SK-N-SH (cell line): ENCODE results near the gene REPS2. TPM values are rescaled to one million over a fixed set of nuclear protein-coding genes. Genes with fewer than 3 reads are reported as not detected.

Source experiments
- CTCF ChIA-PET: fragments of 300-600, 350-600 bp; formaldehyde crosslinking; extraction: SDS; loops from one replicate; lab custom pipeline; 2021; lab: Yijun Ruan, JAX
- POLR2A ChIA-PET: fragments of 350-600 bp; sonication (Branson Sonifier 250); formaldehyde crosslinking; extraction: SDS; loops from one replicate; lab custom pipeline; 2020; ENCODE audit warnings: antibody characterized with exemption, inconsistent platforms; lab: Yijun Ruan, JAX
- DNase-seq: peaks from one replicate; pipeline ENCODE4 v3.0.0; 2012
- H2AFZ ChIP-seq: fragments of 200-600 bp; sonication (generic); 2 replicates; pipeline ENCODE4 v1.8.1; 2016; ENCODE audit warnings: antibody characterized with exemption, mild to moderate bottlenecking, low read depth
- H3F3A ChIP-seq: fragments of 200-600 bp; sonication (generic); replicated peaks from 2 replicates; pipeline ENCODE3; 2016; ENCODE audit warnings: antibody characterized with exemption, mild to moderate bottlenecking; ENCODE audit not compliant: insufficient read depth
- H3K27ac ChIP-seq, 2 experiments: fragments of 200-500 bp in 1 of 2; fragments of 200-600 bp in 1 of 2; sonication (Bioruptor generic) in 1 of 2; sonication (generic), shearing (Covaris generic) in 1 of 2; 2 replicates each; pipeline versions ENCODE4 v1.5.1 to v1.6.1; 2014 to 2016; ENCODE audit warnings: low read depth in 2 of 2, inconsistent platforms in 1 of 2, low read length in 1 of 2, mild to moderate bottlenecking in 1 of 2, mixed read lengths in 1 of 2
- H3K27me3 ChIP-seq: fragments of 200-600 bp; sonication (generic), shearing (Covaris generic); 2 replicates; pipeline ENCODE4 v1.6.1; 2016; ENCODE audit warnings: mixed run types; ENCODE audit not compliant: insufficient read depth
- H3K36me3 ChIP-seq, 2 experiments: fragments of 200-500 bp in 1 of 2; fragments of 200-600 bp in 1 of 2; sonication (Bioruptor generic) in 1 of 2; sonication (generic) in 1 of 2; replicated peaks in 1 of 2; 2 replicates each; pipeline versions ENCODE3 to v1.5.1; 2014 to 2016; ENCODE audit warnings: low read length in 1 of 2, mild to moderate bottlenecking in 1 of 2; ENCODE audit not compliant: insufficient read depth in 2 of 2, control insufficient read depth in 1 of 2
- H3K4me1 ChIP-seq, 2 experiments: fragments of 200-500 bp in 1 of 2; fragments of 200-600 bp in 1 of 2; sonication (Bioruptor generic) in 1 of 2; sonication (generic), shearing (Covaris generic) in 1 of 2; 2 replicates each; pipeline versions ENCODE4 v1.5.1 to v1.6.1; 2014 to 2016; ENCODE audit warnings: low read depth in 1 of 2, low read length in 1 of 2, mixed run types in 1 of 2; ENCODE audit not compliant: insufficient read depth in 2 of 2, control insufficient read depth in 1 of 2
- H3K4me2 ChIP-seq: fragments of 200-600 bp; sonication (generic), shearing (Covaris generic); 2 replicates; pipeline ENCODE4 v1.6.1; 2017; ENCODE audit warnings: mixed run types
- H3K4me3 ChIP-seq, 2 experiments: fragments of 200-500 bp in 1 of 2; fragments of 200-600 bp in 1 of 2; sonication (Bioruptor generic) in 1 of 2; sonication (generic), shearing (Covaris generic) in 1 of 2; 2 replicates each; pipeline versions ENCODE4 v1.5.1 to v1.8.1; 2014 to 2016; ENCODE audit warnings: low read depth in 2 of 2, inconsistent platforms in 1 of 2, low read length in 1 of 2, mild to moderate bottlenecking in 1 of 2, mixed read lengths in 1 of 2, moderate library complexity in 1 of 2
- H3K79me2 ChIP-seq: fragments of 200-600 bp; sonication (generic); 2 replicates; pipeline ENCODE4 v1.8.1; 2017; ENCODE audit warnings: mild to moderate bottlenecking; ENCODE audit not compliant: insufficient read depth
- H3K9ac ChIP-seq: fragments of 200-600 bp; sonication (generic); 2 replicates; pipeline ENCODE4 v1.6.1; 2017; ENCODE audit warnings: mixed run types
- H3K9me2 ChIP-seq: fragments of 200-600 bp; sonication (generic); 2 replicates; pipeline ENCODE4 v1.6.1; 2017; ENCODE audit warnings: mixed run types
- H3K9me3 ChIP-seq: fragments of 200-600 bp; sonication (generic); 2 replicates; pipeline ENCODE4 v1.6.1; 2017; ENCODE audit warnings: mixed run types, mild to moderate bottlenecking, moderate library complexity
- H4K20me1 ChIP-seq: fragments of 200-600 bp; sonication (generic); 2 replicates; pipeline ENCODE4 v1.6.1; 2017; ENCODE audit warnings: mild to moderate bottlenecking, mixed run types; ENCODE audit not compliant: insufficient read depth
- GABPA ChIP-seq: IDR thresholded peaks from 2 replicates; pipeline ENCODE4 v1.4.0; 2012; ENCODE audit warnings: low read depth, mild to moderate bottlenecking
- GATA2 ChIP-seq: sonication (generic); formaldehyde crosslinking; IDR thresholded peaks from 2 replicates; pipeline ENCODE4 v1.5.0; 2020; ENCODE audit warnings: mild to moderate bottlenecking, missing genetic modification reagents
- MXI1 ChIP-seq: IDR thresholded peaks from 2 replicates; pipeline ENCODE4 v1.6.1; 2012; ENCODE audit warnings: mild to moderate bottlenecking, low read depth, low read length, improper control_type of control experiment
- NRF1 ChIP-seq: IDR thresholded peaks from 2 replicates; pipeline ENCODE4 v1.6.1; 2012; ENCODE audit warnings: low read depth, mild to moderate bottlenecking, low read length
- RAD21 ChIP-seq: IDR thresholded peaks from 2 replicates; pipeline ENCODE4 v1.6.1; 2012; ENCODE audit warnings: mild to moderate bottlenecking, low read length
- RCOR1 ChIP-seq: fragments of 150-350 bp; IDR thresholded peaks from 2 replicates; pipeline ENCODE4 v1.6.1; 2017; ENCODE audit warnings: antibody characterized with exemption, low read length
- SIN3A ChIP-seq: IDR thresholded peaks from 2 replicates; pipeline ENCODE4 v1.6.1; 2012; ENCODE audit warnings: low read depth, mild to moderate bottlenecking, low read length, moderate library complexity, borderline replicate concordance
- SMC3 ChIP-seq: IDR thresholded peaks from 2 replicates; pipeline ENCODE4 v1.6.1; 2012; ENCODE audit warnings: low read depth, low read length, improper control_type of control experiment
- TAF1 ChIP-seq: IDR thresholded peaks from 2 replicates; pipeline ENCODE4 v1.6.1; 2012; ENCODE audit warnings: low read depth, mild to moderate bottlenecking, low read length, moderate library complexity, borderline replicate concordance
- WGBS: methylation state at CpG from one replicate; pipeline ENCODE4 v1.1.6; 2017; ENCODE audit warnings: low lambda C conversion rate; 5-methylcytosine and 5-hydroxymethylcytosine counted together
- polyA plus RNA-seq, 3 experiments: library from polyadenylated mRNA; depleted of rRNA; stranded (reverse); fragments of >200 nt; gene quantifications; 2 replicates each; pipeline ENCODE4 v1.2.3, GENCODE V29; 2012
- TF ChIP-seq, protein P1 (sequence below): fragments of 150-350 bp; IDR thresholded peaks from 2 replicates; pipeline ENCODE4 v1.6.1; 2016; ENCODE audit warnings: mild to moderate bottlenecking, low read depth, low read length
- TF ChIP-seq, protein P2 (sequence below): fragments of 200-600 bp; sonication (generic); IDR thresholded peaks from 2 replicates; pipeline ENCODE4 v1.6.1; 2017; ENCODE audit warnings: antibody characterized with exemption, mild to moderate bottlenecking, moderate library complexity
- TF ChIP-seq, protein P3 (sequence below): IDR thresholded peaks from 2 replicates; pipeline ENCODE4; 2012

The REPS2 gene
- polyA plus RNA-seq, 1 of the 3 experiments (the other 2 are of a cell fraction), result 0.62 TPM

DNA sequence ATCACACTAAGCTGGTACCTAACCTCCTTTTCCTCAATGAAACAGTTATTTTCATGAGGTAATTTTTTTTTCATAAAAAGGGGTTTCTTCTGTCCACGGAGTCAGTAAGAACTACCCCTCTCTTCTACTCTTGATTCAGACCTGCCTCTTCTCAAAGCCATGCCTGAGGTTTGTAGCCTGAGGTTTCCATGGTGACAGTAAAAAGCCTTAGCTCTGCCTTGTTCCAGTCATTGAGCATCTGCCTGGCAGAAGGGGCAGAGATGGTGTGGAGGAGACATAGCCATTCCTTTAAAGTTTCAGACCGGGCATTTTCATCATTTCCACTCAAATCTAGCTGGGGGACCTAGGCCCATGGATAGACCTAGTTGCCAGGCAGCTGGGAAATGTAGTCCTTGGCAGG is 135.5 kb downstream of the REPS2 start:
- H2AFZ ChIP-seq, result no peak overlapping the region
- DNase-seq, result no peak
- ChIA-PET POLR2A (interaction anchor here (0.6 kb wide), 1 partner anchor 67 kb away, joined by 4 read pairs; no protein-coding TSS in a partner anchor), CTCF (interaction anchor here (0.8 to 3.3 kb wide), 10 partner anchors 9 to 256 kb away, joined by 3 to 22 read pairs (median 3); no protein-coding TSS in a partner anchor)
- no peaks in the 10 kb centered on the region for H3K9me3 ChIP-seq
- H3K4me3 ChIP-seq, result no peak overlapping the region
- no peaks in the 10 kb centered on the region for H3K9me2 ChIP-seq
- WGBS, result 23% methylated on average over 2 of the region's 2 CpGs
- H3K9ac ChIP-seq, result no peak overlapping the region
- no peaks in the 10 kb centered on the region for H3K79me2 ChIP-seq
- H3K36me3 ChIP-seq, result no peaks in the 10 kb centered on the region
- H3K4me1 ChIP-seq, result peaks cover 10 to 14% of the 10 kb centered on the region in 2 experiments; a peak in 3 of 4 replicates
- TF ChIP-seq, protein P1, sequence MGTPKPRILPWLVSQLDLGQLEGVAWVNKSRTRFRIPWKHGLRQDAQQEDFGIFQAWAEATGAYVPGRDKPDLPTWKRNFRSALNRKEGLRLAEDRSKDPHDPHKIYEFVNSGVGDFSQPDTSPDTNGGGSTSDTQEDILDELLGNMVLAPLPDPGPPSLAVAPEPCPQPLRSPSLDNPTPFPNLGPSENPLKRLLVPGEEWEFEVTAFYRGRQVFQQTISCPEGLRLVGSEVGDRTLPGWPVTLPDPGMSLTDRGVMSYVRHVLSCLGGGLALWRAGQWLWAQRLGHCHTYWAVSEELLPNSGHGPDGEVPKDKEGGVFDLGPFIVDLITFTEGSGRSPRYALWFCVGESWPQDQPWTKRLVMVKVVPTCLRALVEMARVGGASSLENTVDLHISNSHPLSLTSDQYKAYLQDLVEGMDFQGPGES, result no peak
- TF ChIP-seq SIN3A (no peak), TAF1 (no peak), MXI1 (no peak), GABPA (no peak), RAD21 (no peak), RCOR1 (no peak), NRF1 (no peak), GATA2 (CRISPR knock-in tag) (no peak)
- TF ChIP-seq, protein P2, sequence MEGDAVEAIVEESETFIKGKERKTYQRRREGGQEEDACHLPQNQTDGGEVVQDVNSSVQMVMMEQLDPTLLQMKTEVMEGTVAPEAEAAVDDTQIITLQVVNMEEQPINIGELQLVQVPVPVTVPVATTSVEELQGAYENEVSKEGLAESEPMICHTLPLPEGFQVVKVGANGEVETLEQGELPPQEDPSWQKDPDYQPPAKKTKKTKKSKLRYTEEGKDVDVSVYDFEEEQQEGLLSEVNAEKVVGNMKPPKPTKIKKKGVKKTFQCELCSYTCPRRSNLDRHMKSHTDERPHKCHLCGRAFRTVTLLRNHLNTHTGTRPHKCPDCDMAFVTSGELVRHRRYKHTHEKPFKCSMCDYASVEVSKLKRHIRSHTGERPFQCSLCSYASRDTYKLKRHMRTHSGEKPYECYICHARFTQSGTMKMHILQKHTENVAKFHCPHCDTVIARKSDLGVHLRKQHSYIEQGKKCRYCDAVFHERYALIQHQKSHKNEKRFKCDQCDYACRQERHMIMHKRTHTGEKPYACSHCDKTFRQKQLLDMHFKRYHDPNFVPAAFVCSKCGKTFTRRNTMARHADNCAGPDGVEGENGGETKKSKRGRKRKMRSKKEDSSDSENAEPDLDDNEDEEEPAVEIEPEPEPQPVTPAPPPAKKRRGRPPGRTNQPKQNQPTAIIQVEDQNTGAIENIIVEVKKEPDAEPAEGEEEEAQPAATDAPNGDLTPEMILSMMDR, result no peak
- H3K27me3 ChIP-seq, result no peaks in the 10 kb centered on the region
- no peaks in the 10 kb centered on the region for H4K20me1 ChIP-seq
- H3K27ac ChIP-seq, result no peak overlapping the region
- H3F3A ChIP-seq, result peaks cover 13% of the 10 kb centered on the region
- no peak overlapping the region for H3K4me2 ChIP-seq

DNA sequence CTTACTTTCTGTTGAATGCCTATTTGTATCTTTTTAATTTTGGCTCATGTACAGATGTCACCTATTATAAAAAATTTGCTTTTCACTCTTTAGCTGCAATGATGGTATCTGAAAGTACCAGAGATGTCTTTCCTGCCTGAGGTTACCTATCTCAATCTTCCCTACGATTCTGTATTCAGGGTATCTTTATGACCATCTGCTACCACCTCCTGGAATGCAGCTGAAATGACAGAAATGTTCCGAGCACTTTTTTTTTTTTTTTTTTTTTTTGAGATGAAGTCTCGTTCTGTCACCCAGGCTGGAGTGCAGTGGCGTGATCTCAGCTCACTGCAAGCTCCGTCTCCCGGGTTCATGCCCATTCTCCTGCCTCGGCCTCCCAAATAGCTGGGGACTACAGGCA is 136.4 kb downstream of the REPS2 start:
- no peaks in the 10 kb centered on the region for H4K20me1 ChIP-seq
- 18% methylated on average over 7 of the region's 7 CpGs for WGBS
- H3F3A ChIP-seq, result peaks cover 13% of the 10 kb centered on the region
- H3K4me3 ChIP-seq, result no peak overlapping the region
- H3K9ac ChIP-seq, result no peak overlapping the region
- ChIA-PET POLR2A (no interaction called here), CTCF (interaction anchor here (0.6 to 3.3 kb wide), 15 partner anchors 10 to 257 kb away, joined by 3 to 22 read pairs (median 3); no protein-coding TSS in a partner anchor)
- H3K79me2 ChIP-seq, result no peaks in the 10 kb centered on the region
- 0 out of 2 replicates have a peak overlapping the region, but pooled peaks have one; percentile 50 for H2AFZ ChIP-seq
- no peaks in the 10 kb centered on the region for H3K9me2 ChIP-seq
- no peaks in the 10 kb centered on the region for H3K27me3 ChIP-seq
- DNase-seq, result peak; percentile 37
- H3K9me3 ChIP-seq, result no peaks in the 10 kb centered on the region
- H3K4me1 ChIP-seq, result peaks cover 4 to 10% of the 10 kb centered on the region in 2 experiments; a peak in 2 of 4 replicates
- H3K36me3 ChIP-seq, result no peaks in the 10 kb centered on the region
- H3K4me2 ChIP-seq, result no peak overlapping the region
- TF ChIP-seq, protein P2, result peak; percentile 53
- TF ChIP-seq SMC3 (peak; percentile 29), RAD21 (peak; percentile 64)
- TF ChIP-seq, protein P3, sequence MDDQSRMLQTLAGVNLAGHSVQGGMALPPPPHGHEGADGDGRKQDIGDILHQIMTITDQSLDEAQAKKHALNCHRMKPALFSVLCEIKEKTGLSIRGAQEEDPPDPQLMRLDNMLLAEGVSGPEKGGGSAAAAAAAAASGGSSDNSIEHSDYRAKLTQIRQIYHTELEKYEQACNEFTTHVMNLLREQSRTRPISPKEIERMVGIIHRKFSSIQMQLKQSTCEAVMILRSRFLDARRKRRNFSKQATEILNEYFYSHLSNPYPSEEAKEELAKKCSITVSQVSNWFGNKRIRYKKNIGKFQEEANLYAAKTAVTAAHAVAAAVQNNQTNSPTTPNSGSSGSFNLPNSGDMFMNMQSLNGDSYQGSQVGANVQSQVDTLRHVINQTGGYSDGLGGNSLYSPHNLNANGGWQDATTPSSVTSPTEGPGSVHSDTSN, result no peak
- TF ChIP-seq, all 33 proteins: peak for 3
- H3K27ac ChIP-seq, result no peak overlapping the region
